Thymus (tissue), 11 donors: ENCODE data around the gene NFKBIA. TPM values are rescaled to one million over a fixed set of nuclear protein-coding genes. Genes with fewer than 3 reads are reported as not detected.

Experiments
- DNase-seq, 9 donors: peaks; one replicate each; pipeline ENCODE4 v3.0.0-alpha.2; 2013; ENCODE audit warnings: low spot score in 9 of 9, low read depth in 6 of 9, missing footprints in 1 of 9
- H3K27ac ChIP-seq, 2 donors: one replicate each; pipeline ENCODE4 v1.5.1; 2013; ENCODE audit warnings: control low read depth in 1 of 2, low read depth in 1 of 2, low read length in 1 of 2, mild to moderate bottlenecking in 1 of 2, moderate library complexity in 1 of 2
- H3K27me3 ChIP-seq, 2 donors: one replicate each; pipeline ENCODE4 v1.5.1; 2013; ENCODE audit warnings: low read length in 1 of 2; ENCODE audit not compliant: control insufficient read depth in 2 of 2, insufficient read depth in 1 of 2
- H3K36me3 ChIP-seq, 2 donors: one replicate each; pipeline ENCODE4 v1.5.1; 2013; ENCODE audit warnings: low read length in 1 of 2, mild to moderate bottlenecking in 1 of 2, moderate library complexity in 1 of 2; ENCODE audit not compliant: control insufficient read depth in 2 of 2, insufficient read depth in 2 of 2
- H3K4me1 ChIP-seq, 2 donors: one replicate each; pipeline ENCODE4 v1.5.1; 2013; ENCODE audit warnings: low read length in 2 of 2; ENCODE audit not compliant: control insufficient read depth in 2 of 2, insufficient read depth in 2 of 2
- H3K4me3 ChIP-seq, 2 donors: one replicate each; pipeline ENCODE4 v1.5.1; 2013; ENCODE audit warnings: low read length in 2 of 2, control low read depth in 1 of 2, mild to moderate bottlenecking in 1 of 2
- H3K9me3 ChIP-seq, 2 donors: one replicate each; pipeline ENCODE4 v1.5.1; 2013; ENCODE audit warnings: low read length in 1 of 2, mild to moderate bottlenecking in 1 of 2; ENCODE audit not compliant: control insufficient read depth in 2 of 2, insufficient read depth in 1 of 2
- WGBS: extraction: QIAGEN DNeasy Blood & Tissue Kit; methylation state at CpG from one replicate; pipeline ENCODE4 v1.1.7; 2013; 5-methylcytosine and 5-hydroxymethylcytosine counted together
- polyA plus RNA-seq: library from polyadenylated mRNA; stranded (reverse); fragments of 200-250 nt; gene quantifications from one replicate; pipeline ENCODE4 v1.2.3, GENCODE V29; 2013
- total RNA-seq: library from RNA; stranded (reverse); fragments of 120-200 nt; gene quantifications from one replicate; pipeline ENCODE4 v1.2.4, GENCODE V29; 2013
- donor health status: healthy.

The NFKBIA gene
- total and polyA plus RNA-seq, 2 donors = 166 to 241 TPM

DNA sequence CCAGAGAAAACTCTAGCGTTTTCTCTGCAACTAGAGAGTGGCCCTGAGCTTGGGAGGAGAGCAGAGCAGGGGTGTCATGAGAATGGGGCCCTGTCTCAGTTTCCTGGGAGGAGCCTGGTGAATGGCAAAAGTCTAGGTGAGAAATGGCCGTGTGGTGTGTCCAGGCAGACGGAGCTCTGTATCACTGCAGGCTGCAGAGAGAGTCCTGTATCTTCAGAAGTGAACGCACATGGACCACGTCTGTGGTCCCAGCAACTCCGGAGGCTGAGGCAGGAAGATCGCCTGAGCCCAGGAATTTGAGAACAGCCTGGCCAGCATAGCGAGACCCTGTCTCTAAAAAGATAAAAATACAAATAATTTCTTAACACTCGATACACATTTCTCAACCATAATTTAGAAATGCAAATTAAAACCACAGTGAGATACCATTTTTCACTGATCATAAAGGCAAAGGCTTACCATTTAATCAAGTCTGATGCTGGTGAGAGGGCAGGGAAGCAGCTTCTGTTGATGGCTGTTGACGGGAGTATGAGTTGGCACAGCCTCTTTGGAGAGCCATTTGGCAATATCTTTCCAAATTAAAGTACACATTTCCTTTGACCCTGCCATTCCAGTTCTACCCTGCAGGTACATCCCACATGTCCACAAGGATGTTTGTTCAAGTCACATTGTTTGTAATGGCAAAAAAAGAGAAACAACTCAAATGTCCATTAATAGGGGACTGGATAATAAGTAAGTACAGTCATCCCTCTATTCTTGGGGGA is 51.0 kb downstream of the NFKBIA start:
- Histone ChIP-seq H3K9me3 (peaks cover 0 to 3% of the 10 kb centered on the region in 2 donors), H3K36me3 (no peaks in the 10 kb centered on the region), H3K27ac (peak overlapping the region in 1 of 2 donors; percentile 22), H3K4me3 (no peak overlapping the region), H3K27me3 (no peaks in the 10 kb centered on the region), H3K4me1 (peaks cover 11 to 37% of the 10 kb centered on the region in 2 donors)
- no peak for DNase-seq
- 85% methylated on average over 10 of the region's 10 CpGs for WGBS

GRCh38 chr14:35352274-35353233 is 52.0 kb downstream of the NFKBIA start:
- H3K4me1 ChIP-seq = peaks cover 11 to 46% of the 10 kb centered on the region in 2 donors
- 60% methylated on average over 15 of the region's 15 CpGs for WGBS
- DNase-seq = peak in 1 of 9 donors; percentile 61
- no peaks in the 10 kb centered on the region for H3K27me3 ChIP-seq
- H3K27ac ChIP-seq = peak overlapping the region in 1 of 2 donors; percentile 48
- no peaks in the 10 kb centered on the region for H3K36me3 ChIP-seq
- H3K9me3 ChIP-seq = no peaks in the 10 kb centered on the region
- no peak overlapping the region for H3K4me3 ChIP-seq

DNA sequence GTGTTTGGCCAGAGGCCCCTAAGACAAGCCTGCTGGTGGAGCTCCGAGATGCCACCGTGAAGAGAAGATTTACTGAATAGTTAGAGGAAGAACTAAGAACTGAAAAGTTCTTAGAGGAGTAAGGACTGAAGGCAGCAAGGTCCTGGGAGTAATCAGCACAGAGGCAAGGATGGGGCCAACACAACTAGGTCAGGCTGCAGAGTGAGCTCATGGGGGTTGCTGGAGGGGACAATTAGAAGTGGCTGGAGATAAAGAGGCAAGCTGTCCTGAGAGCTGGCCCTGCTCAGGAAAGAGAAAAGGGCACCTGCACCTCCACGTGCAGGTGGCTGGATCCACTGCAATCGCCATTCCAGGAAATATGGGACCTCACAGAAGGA is 52.7 kb downstream of the NFKBIA start:
- Histone ChIP-seq H3K27me3 (no peaks in the 10 kb centered on the region), H3K27ac (peak overlapping the region in 1 of 2 donors; percentile 48), H3K36me3 (no peaks in the 10 kb centered on the region), H3K4me3 (no peak overlapping the region), H3K4me1 (peaks cover 11 to 51% of the 10 kb centered on the region in 2 donors), H3K9me3 (no peaks in the 10 kb centered on the region)
- 60% methylated on average over 4 of the region's 4 CpGs for WGBS
- DNase-seq = no peak

Other genes with a start within 250 kb of the NFKBIA start
- gene PSMA6, start 112.4 kb downstream of the NFKBIA start, total RNA-seq = 550 TPM
- gene PSMA6, start 112.4 kb downstream of the NFKBIA start, polyA plus RNA-seq = 206 TPM
- 0.05 TPM for gene INSM2, start 129.4 kb upstream of the NFKBIA start, total RNA-seq
- 0.21 TPM for gene INSM2, start 129.4 kb upstream of the NFKBIA start, polyA plus RNA-seq